ENCODE data around the gene ITGA1.

The ITGA1 gene

GRCh38 chr5:52875827-52876226 is 88.1 kb downstream of the ITGA1 start:
- FAIRE-seq: no peak

- no peak for FAIRE-seq
Observed at GRCh38 chr5:52876456-52876855, 88.7 kb downstream of the ITGA1 start.

GRCh38 chr5:52878656-52879055 is 90.9 kb downstream of the ITGA1 start:
- no peak for FAIRE-seq

- FAIRE-seq: no peak
Observed at GRCh38 chr5:52880541-52880940, 92.8 kb downstream of the ITGA1 start.

GRCh38 chr5:52881468-52881867 is 93.8 kb downstream of the ITGA1 start:
- no peak for FAIRE-seq

- no peak for FAIRE-seq
Observed at GRCh38 chr5:52883110-52883509, 95.4 kb downstream of the ITGA1 start.

GRCh38 chr5:52884453-52884852 is 96.7 kb downstream of the ITGA1 start:
- no peak for FAIRE-seq

- no peak for FAIRE-seq
Observed at GRCh38 chr5:52885614-52886013, 97.9 kb downstream of the ITGA1 start.

GRCh38 chr5:52886206-52886605 is 98.5 kb downstream of the ITGA1 start:
- FAIRE-seq: no peak

GRCh38 chr5:52887066-52887465 is 99.3 kb downstream of the ITGA1 start:
- FAIRE-seq: no peak

GRCh38 chr5:52888363-52888762 is 100.6 kb downstream of the ITGA1 start:
- FAIRE-seq: no peak

GRCh38 chr5:52892242-52892878 is 104.6 kb downstream of the ITGA1 start:
- FAIRE-seq: no peak

GRCh38 chr5:52893105-52893504 is 105.4 kb downstream of the ITGA1 start:
- FAIRE-seq: no peak

GRCh38 chr5:52893863-52894262 is 106.1 kb downstream of the ITGA1 start:
- FAIRE-seq: no peak

GRCh38 chr5:52894451-52894850 is 106.7 kb downstream of the ITGA1 start:
- FAIRE-seq: no peak

- FAIRE-seq: no peak
Observed at GRCh38 chr5:52895075-52895474, 107.4 kb downstream of the ITGA1 start.

- no peak for FAIRE-seq
Observed at GRCh38 chr5:52895572-52896413, 108.1 kb downstream of the ITGA1 start.

GRCh38 chr5:52896534-52897237 is 109.0 kb downstream of the ITGA1 start:
- no peak for FAIRE-seq

- no peak for FAIRE-seq
Observed at GRCh38 chr5:52897238-52897614, 109.5 kb downstream of the ITGA1 start.

GRCh38 chr5:52898961-52899680 is 111.4 kb downstream of the ITGA1 start:
- FAIRE-seq: no peak

GRCh38 chr5:52903142-52903541 is 115.4 kb downstream of the ITGA1 start:
- FAIRE-seq: no peak

- no peak for FAIRE-seq
Observed at GRCh38 chr5:52906343-52906742, 118.6 kb downstream of the ITGA1 start.

- no peak for FAIRE-seq
Observed at GRCh38 chr5:52906845-52907244, 119.1 kb downstream of the ITGA1 start.
